Nephron (organoid): ENCODE measurements around the gene LDAF1.
A peak's percentile ranks its signal among the peaks of the same experiment; 100 is the strongest.

ENCODE experiments used
- H3K27ac Mint-ChIP-seq, 3 experiments: 2 replicates each; pipeline ENCODE4 v1.8.0; 2020; ENCODE audit warnings: mixed read lengths in 3 of 3, mild to moderate bottlenecking in 2 of 3, moderate library complexity in 1 of 3
- H3K27me3 Mint-ChIP-seq: 2 replicates; pipeline ENCODE4 v1.8.0; 2021; ENCODE audit warnings: low read depth, mild to moderate bottlenecking, moderate library complexity, mixed read lengths
- H3K36me3 Mint-ChIP-seq: 2 replicates; pipeline ENCODE4 v1.8.0; 2020; ENCODE audit warnings: low read depth, mixed read lengths
- H3K4me1 Mint-ChIP-seq: 2 replicates; pipeline ENCODE4 v1.8.0; 2020; ENCODE audit warnings: mixed read lengths
- H3K4me3 Mint-ChIP-seq, 3 experiments: 2 replicates each; pipeline ENCODE4 v1.8.0; 2020; ENCODE audit warnings: mild to moderate bottlenecking in 3 of 3, mixed read lengths in 3 of 3, moderate library complexity in 2 of 3
- H3K9me3 Mint-ChIP-seq: 2 replicates; pipeline ENCODE4 v1.8.0; 2020; ENCODE audit warnings: mixed read lengths
- CTCF ChIP-seq, 3 experiments: fragments of 200-600 bp; sonication (generic); IDR thresholded peaks; one replicate each; pipeline ENCODE4 v1.5.0; 2021; ENCODE audit warnings: antibody characterized with exemption in 3 of 3; ENCODE audit not compliant: unreplicated experiment in 3 of 3

The LDAF1 gene

GRCh38 chr16:21162661-21163151 is 4.2 kb downstream of the LDAF1 start:
- peak overlapping the region; percentile 51 to 84 (median 72) for H3K27ac Mint-ChIP-seq
- no peaks in the 10 kb centered on the region for H3K9me3 Mint-ChIP-seq
- H3K4me3 Mint-ChIP-seq, result peak overlapping the region in 1 of 3 experiments; percentile 66
- TF ChIP-seq CTCF (IDR thresholded peaks at IDR 0.05; ENCODE audit: unreplicated experiment in 3 of 3), result no peak
- H3K27me3 Mint-ChIP-seq, result peaks cover 18% of the 10 kb centered on the region
- H3K36me3 Mint-ChIP-seq, result peaks cover 36% of the 10 kb centered on the region
- H3K4me1 Mint-ChIP-seq, result peaks cover 37% of the 10 kb centered on the region

GRCh38 chr16:21163576-21163975 is 5.1 kb downstream of the LDAF1 start:
- H3K36me3 Mint-ChIP-seq, result peaks cover 36% of the 10 kb centered on the region
- peaks cover 18% of the 10 kb centered on the region for H3K27me3 Mint-ChIP-seq
- H3K27ac Mint-ChIP-seq, result no peak overlapping the region
- H3K4me3 Mint-ChIP-seq, result no peak overlapping the region
- no peak for TF ChIP-seq CTCF (IDR thresholded peaks at IDR 0.05; ENCODE audit: unreplicated experiment in 3 of 3)
- H3K9me3 Mint-ChIP-seq, result no peaks in the 10 kb centered on the region
- peaks cover 37% of the 10 kb centered on the region for H3K4me1 Mint-ChIP-seq

- no peak overlapping the region for H3K4me3 Mint-ChIP-seq
- H3K27ac Mint-ChIP-seq, result no peak overlapping the region
- peaks cover 36% of the 10 kb centered on the region for H3K36me3 Mint-ChIP-seq
- no peak for TF ChIP-seq CTCF (IDR thresholded peaks at IDR 0.05; ENCODE audit: unreplicated experiment in 3 of 3)
- peaks cover 10% of the 10 kb centered on the region for H3K27me3 Mint-ChIP-seq
- H3K4me1 Mint-ChIP-seq, result peaks cover 29% of the 10 kb centered on the region
- H3K9me3 Mint-ChIP-seq, result no peaks in the 10 kb centered on the region
Measured at GRCh38 chr16:21164521-21165168, 6.2 kb downstream of the LDAF1 start.

GRCh38 chr16:21166561-21166961 is 8.1 kb downstream of the LDAF1 start:
- no peak overlapping the region for H3K27ac Mint-ChIP-seq
- no peak for TF ChIP-seq CTCF (IDR thresholded peaks at IDR 0.05; ENCODE audit: unreplicated experiment in 3 of 3)
- peaks cover 6% of the 10 kb centered on the region for H3K27me3 Mint-ChIP-seq
- H3K4me3 Mint-ChIP-seq, result no peak overlapping the region
- H3K9me3 Mint-ChIP-seq, result no peaks in the 10 kb centered on the region
- peaks cover 12% of the 10 kb centered on the region for H3K4me1 Mint-ChIP-seq
- peaks cover 37% of the 10 kb centered on the region for H3K36me3 Mint-ChIP-seq

GRCh38 chr16:21167360-21167759 is 8.9 kb downstream of the LDAF1 start:
- Mint-ChIP-seq H3K27me3 (peaks cover 6% of the 10 kb centered on the region), H3K9me3 (no peaks in the 10 kb centered on the region), H3K27ac (no peak overlapping the region), H3K36me3 (peaks cover 33% of the 10 kb centered on the region), H3K4me1 (peaks cover 8% of the 10 kb centered on the region), H3K4me3 (no peak overlapping the region)
- TF ChIP-seq CTCF (IDR thresholded peaks at IDR 0.05; ENCODE audit: unreplicated experiment in 3 of 3), result no peak
